Effector memory CD8-positive, alpha-beta T cell (primary cell): ENCODE measurements around the gene UHRF2.
"Not testable (repeated sequence)": the region's sequence is repeated elsewhere in the genome, so short reads cannot be mapped to it uniquely, and the experiment has no call there.

Experiments
- ATAC-seq: fragments of 150-1000 bp; cut with Tn5 transposase; replicated peaks from 2 replicates; pipeline ENCODE4 v1.10.0; 2021; ENCODE audit warnings: mild to moderate bottlenecking, moderate library complexity
- DNase-seq, 3 experiments: peaks; one replicate each; pipeline ENCODE4 v3.0.0; 2021
- H3K27ac Mint-ChIP-seq, 2 donors: one replicate each; pipeline ENCODE4 v1.8.0; 2022; ENCODE audit warnings: mild to moderate bottlenecking in 2 of 2, mixed read lengths in 2 of 2, moderate library complexity in 2 of 2
- H3K27me3 Mint-ChIP-seq, 2 donors: one replicate each; pipeline ENCODE4 v1.8.0; 2022; ENCODE audit warnings: mixed read lengths in 2 of 2
- H3K36me3 Mint-ChIP-seq: one replicate; pipeline ENCODE4 v1.8.0; 2022; ENCODE audit warnings: mild to moderate bottlenecking, moderate library complexity, mixed read lengths; ENCODE audit not compliant: insufficient read depth
- H3K4me1 Mint-ChIP-seq, 2 donors: one replicate each; pipeline ENCODE4 v1.8.0; 2022; ENCODE audit warnings: low read depth in 2 of 2, mixed read lengths in 2 of 2
- H3K4me3 Mint-ChIP-seq, 2 donors: one replicate each; pipeline ENCODE4 v1.8.0; 2022; ENCODE audit warnings: mild to moderate bottlenecking in 2 of 2, mixed read lengths in 2 of 2, moderate library complexity in 2 of 2
- H3K9me3 Mint-ChIP-seq, 2 donors: one replicate each; pipeline ENCODE4 v1.8.0; 2022; ENCODE audit warnings: mixed read lengths in 2 of 2

Gene UHRF2

DNA sequence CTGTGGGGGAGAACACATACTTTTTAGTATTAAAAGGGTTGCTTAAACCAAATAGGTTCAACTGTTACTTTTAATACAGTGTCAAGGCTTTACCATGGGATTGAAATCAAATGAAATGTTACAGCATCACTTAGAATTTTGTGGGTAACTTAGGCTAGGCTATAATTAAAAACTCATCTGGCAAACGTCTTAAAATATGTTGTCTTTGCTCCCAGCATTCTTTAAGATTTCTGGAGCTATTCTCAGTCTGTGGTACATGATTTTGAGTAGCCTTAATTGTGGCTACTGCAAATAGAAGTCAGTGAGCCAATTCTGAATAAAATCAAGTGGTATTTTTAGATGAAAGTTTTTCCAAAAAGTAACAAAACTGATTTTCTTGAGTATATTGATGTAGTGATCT, 30.7 kb downstream of the UHRF2 start:
- Mint-ChIP-seq H3K27ac (peak overlapping the region in 1 of 2 donors; percentile 0), H3K27me3 (no peaks in the 10 kb centered on the region), H3K4me1 (peaks cover 49 to 62% of the 10 kb centered on the region in 2 donors), H3K9me3 (no peaks in the 10 kb centered on the region), H3K4me3 (no peak overlapping the region), H3K36me3 (peaks cover 9% of the 10 kb centered on the region)
- no peak for ATAC-seq
- no peak for DNase-seq

DNA sequence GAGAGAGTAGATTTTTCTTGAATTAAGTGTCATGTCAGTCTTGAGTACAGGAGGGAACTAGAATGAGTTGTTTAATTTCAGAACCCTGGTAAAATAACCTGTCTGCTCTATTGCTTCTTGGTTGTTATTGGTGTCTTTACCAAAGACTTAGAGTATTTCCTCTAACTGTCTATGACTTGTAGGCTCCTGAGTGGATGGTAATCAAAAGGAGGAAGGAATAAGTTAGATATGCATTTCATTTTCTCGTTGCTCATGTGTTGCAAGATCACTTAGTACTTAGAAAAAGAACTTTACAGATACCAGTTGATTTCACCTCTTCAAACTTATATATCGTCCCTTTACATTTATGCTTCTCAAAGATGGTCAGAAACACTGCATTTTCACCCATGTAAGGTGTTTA, 31.1 kb downstream of the UHRF2 start:
- DNase-seq = no peak
- Mint-ChIP-seq H3K4me3 (no peak overlapping the region), H3K27ac (no peak overlapping the region), H3K9me3 (no peaks in the 10 kb centered on the region), H3K36me3 (peaks cover 9% of the 10 kb centered on the region), H3K27me3 (no peaks in the 10 kb centered on the region), H3K4me1 (peaks cover 50 to 62% of the 10 kb centered on the region in 2 donors)
- ATAC-seq = no peak

DNA sequence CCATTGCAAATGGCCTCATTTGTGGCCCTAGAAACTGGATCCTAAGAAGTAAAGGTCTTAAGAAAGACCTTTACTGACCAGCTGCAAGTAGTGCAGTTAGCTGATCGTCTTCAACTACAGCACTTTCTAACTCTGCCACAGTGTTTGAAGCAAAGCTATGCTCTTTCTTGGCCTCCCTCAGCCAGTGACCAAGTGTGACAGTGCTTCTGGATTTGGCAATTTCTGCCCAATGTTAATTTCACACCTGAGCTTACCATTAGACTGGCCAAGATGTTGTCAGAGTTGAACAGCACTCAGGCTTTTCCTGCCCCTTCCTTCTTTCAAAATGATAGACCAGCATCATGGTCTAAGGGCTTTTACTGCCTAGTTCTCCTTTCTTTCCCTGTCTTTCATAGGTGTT, 36.1 kb downstream of the UHRF2 start:
- Mint-ChIP-seq H3K27ac (peak overlapping the region in 1 of 2 donors; percentile 50), H3K4me3 (peak overlapping the region; percentile 7 to 24), H3K36me3 (peaks cover 5% of the 10 kb centered on the region), H3K27me3 (no peaks in the 10 kb centered on the region), H3K9me3 (no peaks in the 10 kb centered on the region), H3K4me1 (peaks cover 49 to 65% of the 10 kb centered on the region in 2 donors)
- DNase-seq (no peak), ATAC-seq (no peak)

DNA sequence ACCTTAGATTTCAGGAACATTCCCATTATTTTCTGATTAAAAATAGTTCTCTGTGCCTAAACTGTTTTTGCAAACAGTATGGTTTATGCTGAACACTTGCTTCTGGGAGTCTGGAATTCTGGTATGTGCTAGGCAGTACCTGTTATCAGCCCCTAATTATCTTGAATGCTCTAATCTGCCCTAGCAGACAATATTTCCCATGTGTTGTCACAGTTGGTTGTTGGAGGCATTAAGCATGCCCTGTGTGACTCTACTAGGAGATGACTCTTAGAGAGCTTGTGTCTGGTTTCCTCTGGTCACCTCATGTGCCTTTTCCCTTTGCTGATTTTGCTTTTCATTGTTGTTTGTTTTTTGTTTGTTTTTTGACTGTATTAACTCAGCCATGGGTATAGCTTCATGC, 36.6 kb downstream of the UHRF2 start:
- H3K27me3 Mint-ChIP-seq = no peaks in the 10 kb centered on the region
- ATAC-seq = no peak
- H3K27ac Mint-ChIP-seq = peak overlapping the region in 1 of 2 donors; percentile 50
- H3K36me3 Mint-ChIP-seq = peaks cover 5% of the 10 kb centered on the region
- H3K4me1 Mint-ChIP-seq = peaks cover 44 to 65% of the 10 kb centered on the region in 2 donors
- H3K9me3 Mint-ChIP-seq = no peaks in the 10 kb centered on the region
- H3K4me3 Mint-ChIP-seq = peak overlapping the region; percentile 7 to 24
- no peak for DNase-seq

DNA sequence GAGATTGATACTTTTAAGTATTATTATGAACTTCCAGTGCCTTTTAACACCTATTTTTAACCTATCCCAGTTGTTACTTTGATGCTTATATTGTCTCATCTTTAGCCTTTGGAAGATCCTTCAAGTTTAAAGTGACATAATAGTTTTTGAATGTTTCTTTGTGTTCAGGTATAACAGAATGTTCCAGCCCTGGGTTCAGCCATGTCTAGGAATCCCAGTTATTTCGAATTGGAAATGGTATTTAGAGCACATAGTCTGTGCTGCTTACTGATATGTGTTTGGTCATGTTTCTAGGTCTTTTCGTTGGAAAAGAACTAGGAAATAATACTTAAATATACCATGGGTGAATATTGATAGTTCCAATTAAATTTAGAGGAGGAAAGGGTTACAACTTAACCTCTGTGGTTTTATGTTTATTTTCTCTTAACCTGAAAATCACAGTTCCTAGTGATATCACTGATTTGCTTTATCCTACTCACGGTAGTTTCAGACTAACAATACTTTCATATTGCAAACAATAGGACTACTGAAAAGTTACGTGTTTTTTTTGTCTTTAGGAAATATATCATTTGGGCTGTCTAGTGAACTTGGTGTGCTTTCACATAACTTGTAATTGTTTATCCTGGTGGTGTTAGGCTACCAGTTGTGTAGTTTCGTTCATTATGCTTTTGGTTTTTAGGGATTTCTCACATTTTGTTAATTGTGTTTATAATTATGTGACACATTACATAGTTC, 37.8 kb downstream of the UHRF2 start:
- peaks cover 43 to 69% of the 10 kb centered on the region in 2 donors for H3K4me1 Mint-ChIP-seq
- H3K27me3 Mint-ChIP-seq = no peaks in the 10 kb centered on the region
- ATAC-seq = no peak
- H3K36me3 Mint-ChIP-seq = peaks cover 9% of the 10 kb centered on the region
- peak overlapping the region; percentile 41 to 51 for H3K4me3 Mint-ChIP-seq
- DNase-seq = no peak
- H3K9me3 Mint-ChIP-seq = no peaks in the 10 kb centered on the region
- peak overlapping the region in 1 of 2 donors; percentile 82 for H3K27ac Mint-ChIP-seq

DNA sequence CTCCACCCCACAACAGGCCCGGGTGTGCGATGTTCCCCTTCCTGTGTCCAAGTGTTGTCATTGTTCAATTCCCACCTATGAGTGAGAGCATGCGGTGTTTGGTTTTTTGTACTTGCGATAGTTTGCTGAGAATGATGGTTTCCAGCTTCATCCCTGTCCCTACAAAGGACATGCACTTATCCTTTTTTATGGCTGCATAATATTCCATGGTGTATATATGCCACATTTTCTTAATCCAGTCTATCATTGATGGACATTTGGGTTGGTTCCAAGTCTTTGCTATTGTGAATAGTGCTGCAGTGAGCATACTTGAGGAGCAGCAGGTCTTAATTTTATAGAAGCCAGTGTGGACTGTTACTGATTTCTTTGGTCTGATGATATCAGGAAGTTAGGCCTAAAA, 42.3 kb downstream of the UHRF2 start:
- peaks cover 38 to 64% of the 10 kb centered on the region in 2 donors for H3K4me1 Mint-ChIP-seq
- H3K27me3 Mint-ChIP-seq, H3K27ac Mint-ChIP-seq: not testable (repeated sequence)

DNA sequence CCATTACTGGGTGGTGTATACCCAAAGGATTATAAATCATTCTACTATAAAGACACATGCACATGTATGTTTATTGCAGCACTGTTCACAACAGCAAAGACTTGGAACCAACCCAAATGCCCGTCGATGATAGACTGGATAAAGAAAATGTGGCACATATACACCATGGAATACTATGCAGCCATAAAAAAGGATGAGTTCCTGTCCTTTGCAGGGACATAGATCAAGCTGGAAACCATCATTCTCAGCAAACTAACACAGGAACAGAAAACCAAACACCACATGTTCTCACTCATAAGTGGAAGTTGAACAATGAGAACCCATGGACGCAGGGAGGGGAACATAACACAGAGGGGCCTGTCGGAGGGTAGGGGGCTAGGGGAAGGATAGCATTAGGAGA, 45.7 kb downstream of the UHRF2 start:
- H3K36me3 Mint-ChIP-seq = peaks cover 42% of the 10 kb centered on the region
- ATAC-seq, H3K27me3 Mint-ChIP-seq: not testable (repeated sequence)

More for the DNA sequence above, 42.3 kb downstream of the UHRF2 start:
- H3K9me3 Mint-ChIP-seq, ATAC-seq, DNase-seq, H3K4me3 Mint-ChIP-seq: not testable (repeated sequence)
- H3K36me3 Mint-ChIP-seq = peaks cover 12% of the 10 kb centered on the region

DNA sequence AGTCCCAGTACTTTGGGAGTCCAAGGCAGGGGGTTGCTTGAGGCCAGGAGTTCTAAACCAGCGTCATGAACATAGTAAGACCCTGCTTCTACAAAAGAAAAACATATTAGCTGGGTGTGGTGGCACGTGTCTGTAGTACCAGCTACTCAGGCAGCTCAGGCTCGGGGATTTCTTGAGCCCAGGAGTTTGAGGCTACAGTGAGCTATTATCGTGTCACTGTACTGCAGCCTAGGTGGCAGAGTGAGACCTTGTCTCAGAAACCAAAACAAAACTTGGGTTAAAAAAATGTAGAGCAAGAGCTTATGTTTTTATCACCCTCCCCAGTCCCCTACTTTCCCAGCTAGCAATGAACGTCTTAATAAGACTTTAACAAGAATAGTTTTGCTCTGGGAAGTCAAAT, 46.7 kb downstream of the UHRF2 start:
- ATAC-seq (no peak), DNase-seq (no peak)
- H3K4me1 Mint-ChIP-seq = peaks cover 23 to 46% of the 10 kb centered on the region in 2 donors
- H3K4me3 Mint-ChIP-seq = no peak overlapping the region
- H3K36me3 Mint-ChIP-seq = peaks cover 45% of the 10 kb centered on the region
- peaks cover 4 to 8% of the 10 kb centered on the region in 2 donors for H3K9me3 Mint-ChIP-seq
- peak overlapping the region in 1 of 2 donors; percentile 38 for H3K27ac Mint-ChIP-seq
- H3K27me3 Mint-ChIP-seq = no peaks in the 10 kb centered on the region

More for the DNA sequence above, 45.7 kb downstream of the UHRF2 start:
- Mint-ChIP-seq H3K4me1 (peaks cover 23 to 38% of the 10 kb centered on the region in 2 donors), H3K27ac (peak overlapping the region in 1 of 2 donors; percentile 10)
- not testable (repeated sequence) for H3K9me3 Mint-ChIP-seq, H3K4me3 Mint-ChIP-seq, DNase-seq

DNA sequence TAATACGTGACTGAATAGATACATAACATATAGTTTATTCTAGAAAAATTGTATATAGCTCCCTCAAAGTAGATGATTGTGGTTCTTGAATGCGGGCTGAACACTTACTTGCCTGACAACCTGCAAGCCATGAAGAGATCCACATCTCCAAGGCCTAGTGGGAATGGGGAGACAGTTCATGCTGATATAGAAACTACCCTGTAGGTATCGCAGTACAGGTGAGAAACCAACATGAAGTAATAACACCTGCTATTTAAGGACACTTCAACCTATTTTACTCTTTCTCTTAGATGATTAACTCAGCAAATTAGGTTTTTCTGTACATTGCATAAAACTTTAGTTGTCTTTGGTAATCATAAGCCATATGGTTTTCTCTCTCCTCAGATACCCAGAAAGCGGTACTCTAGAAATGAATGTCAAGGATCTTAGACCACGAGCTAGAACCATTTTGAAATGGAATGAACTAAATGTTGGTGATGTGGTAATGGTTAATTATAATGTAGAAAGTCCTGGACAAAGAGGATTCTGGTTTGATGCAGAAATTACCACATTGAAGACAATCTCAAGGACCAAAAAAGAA, 47.3 kb downstream of the UHRF2 start:
- ATAC-seq (no peak), DNase-seq (no peak)
- no peak overlapping the region for H3K4me3 Mint-ChIP-seq
- peaks cover 4 to 8% of the 10 kb centered on the region in 2 donors for H3K9me3 Mint-ChIP-seq
- H3K27me3 Mint-ChIP-seq = no peaks in the 10 kb centered on the region
- H3K36me3 Mint-ChIP-seq = peaks cover 50% of the 10 kb centered on the region
- H3K27ac Mint-ChIP-seq = peak overlapping the region in 1 of 2 donors; percentile 38
- H3K4me1 Mint-ChIP-seq = peaks cover 23 to 48% of the 10 kb centered on the region in 2 donors

DNA sequence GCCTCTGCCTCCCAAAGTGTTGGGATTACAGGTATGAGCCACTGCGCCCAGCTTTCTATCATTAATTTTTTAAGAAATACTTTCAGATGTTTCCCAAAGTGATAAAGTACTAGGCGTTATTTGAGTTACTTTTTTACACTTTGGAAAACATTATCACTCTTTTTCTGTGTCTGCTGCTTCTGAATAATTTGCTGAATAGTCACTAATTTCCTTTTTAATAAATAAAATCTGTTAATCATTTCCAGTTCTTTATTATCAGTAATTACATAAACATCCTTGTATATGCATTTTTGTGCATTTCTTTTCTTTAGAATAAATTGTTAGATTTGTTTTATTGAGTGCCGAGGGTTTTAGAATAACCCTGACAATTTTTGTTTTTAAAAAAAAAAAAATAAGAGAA, 48.6 kb downstream of the UHRF2 start:
- peaks cover 16 to 45% of the 10 kb centered on the region in 2 donors for H3K4me1 Mint-ChIP-seq
- H3K27me3 Mint-ChIP-seq = no peaks in the 10 kb centered on the region
- H3K27ac Mint-ChIP-seq = no peak overlapping the region
- peaks cover 57% of the 10 kb centered on the region for H3K36me3 Mint-ChIP-seq
- H3K4me3 Mint-ChIP-seq = no peak overlapping the region
- no peak for ATAC-seq
- peaks cover 4 to 8% of the 10 kb centered on the region in 2 donors for H3K9me3 Mint-ChIP-seq
- DNase-seq = no peak

DNA sequence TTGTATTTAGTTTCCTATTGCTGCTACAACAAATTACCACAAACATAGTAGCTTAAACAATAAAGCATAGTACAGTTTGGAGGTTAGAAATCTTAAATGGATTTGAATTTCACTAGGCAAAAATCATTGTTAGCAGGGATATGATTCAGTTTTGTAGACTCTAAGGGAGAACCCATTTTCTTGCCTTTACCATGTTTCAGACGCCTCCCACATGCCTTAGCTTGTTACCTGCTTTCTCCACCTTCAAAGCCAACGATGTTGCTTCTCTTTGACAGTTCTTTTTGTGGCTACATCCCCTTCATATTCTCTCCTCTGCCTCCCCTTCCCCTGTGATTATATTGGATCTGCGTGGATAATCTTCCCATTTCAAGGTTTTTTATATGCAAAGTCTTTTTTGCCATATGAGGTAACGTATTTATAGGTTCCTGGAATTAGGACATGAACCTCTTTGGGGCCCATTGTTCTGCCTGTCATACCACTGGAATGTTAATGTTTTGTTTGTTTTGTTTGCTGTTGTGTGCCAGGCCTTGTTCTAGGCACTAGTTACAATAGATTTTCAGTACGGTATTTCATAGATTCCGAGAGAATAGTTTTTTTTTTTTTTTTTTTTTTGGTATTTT, 54.1 kb downstream of the UHRF2 start:
- Mint-ChIP-seq H3K27me3 (no peaks in the 10 kb centered on the region), H3K4me1 (peaks cover 2 to 47% of the 10 kb centered on the region in 2 donors), H3K36me3 (peaks cover 53% of the 10 kb centered on the region), H3K27ac (peak overlapping the region; percentile 7 to 39), H3K4me3 (no peak overlapping the region), H3K9me3 (no peaks in the 10 kb centered on the region)
- ATAC-seq = no peak
- DNase-seq = no peak

DNA sequence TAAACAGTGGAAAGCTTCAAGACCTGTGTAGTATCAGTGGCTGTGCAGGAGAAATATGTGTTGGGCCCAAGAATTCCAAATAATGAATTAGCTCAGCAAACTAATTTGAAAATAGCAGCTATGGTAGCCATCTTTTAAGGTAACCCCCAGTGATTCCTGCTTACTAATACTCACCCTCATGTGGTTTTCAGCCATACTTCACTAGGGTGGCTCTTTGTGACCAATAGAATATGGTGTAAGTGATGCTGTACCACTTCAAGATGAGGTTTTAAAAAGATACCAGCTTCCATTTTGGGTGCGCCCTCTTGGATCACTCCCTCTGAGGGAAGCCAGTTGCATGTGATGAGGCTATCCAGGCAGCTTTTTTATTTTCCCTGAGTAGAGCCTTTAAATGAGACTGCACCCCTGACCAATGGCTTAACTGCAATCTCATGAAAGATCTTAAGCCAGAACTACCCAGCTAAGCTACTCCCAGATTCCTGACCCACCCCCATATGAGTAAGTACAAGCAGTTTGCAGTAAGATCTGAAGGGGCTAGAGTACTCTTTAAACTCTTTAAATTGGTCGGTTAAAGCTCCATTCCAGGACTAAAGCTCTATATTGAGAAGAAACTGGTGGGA, 58.3 kb downstream of the UHRF2 start:
- Mint-ChIP-seq H3K9me3 (no peaks in the 10 kb centered on the region), H3K4me3 (no peak overlapping the region), H3K27me3 (no peaks in the 10 kb centered on the region), H3K36me3 (peaks cover 33% of the 10 kb centered on the region), H3K27ac (no peak overlapping the region), H3K4me1 (peaks cover 2 to 45% of the 10 kb centered on the region in 2 donors)
- DNase-seq = no peak
- no peak for ATAC-seq

DNA sequence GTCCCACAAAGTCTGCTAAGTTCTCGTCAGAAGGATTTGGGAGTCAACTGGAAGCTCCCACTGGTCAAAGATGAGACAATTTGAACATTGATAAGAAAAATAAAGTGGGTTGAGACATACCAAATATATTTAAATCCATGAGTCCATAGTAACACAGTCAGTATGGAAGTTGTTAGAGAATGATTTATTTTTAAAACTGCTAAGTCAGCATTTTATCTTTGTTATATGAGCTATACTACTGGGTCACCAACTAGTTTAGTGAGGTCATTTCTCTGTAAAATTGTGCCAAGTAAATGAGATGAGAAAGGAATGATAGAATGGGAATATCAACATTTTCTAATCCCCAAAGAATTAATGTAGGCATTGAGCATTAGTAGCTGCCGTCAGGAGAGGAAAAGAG, 60.2 kb downstream of the UHRF2 start:
- H3K9me3 Mint-ChIP-seq = no peaks in the 10 kb centered on the region
- no peak for DNase-seq
- no peaks in the 10 kb centered on the region for H3K27me3 Mint-ChIP-seq
- H3K27ac Mint-ChIP-seq = no peak overlapping the region
- peaks cover 26% of the 10 kb centered on the region for H3K36me3 Mint-ChIP-seq
- ATAC-seq = no peak
- H3K4me1 Mint-ChIP-seq = peaks cover 2 to 36% of the 10 kb centered on the region in 2 donors
- no peak overlapping the region for H3K4me3 Mint-ChIP-seq
